Measurements from ENCODE around the gene CCDC54. TPM values are rescaled to one million over a fixed set of nuclear protein-coding genes. Genes with fewer than 3 reads are reported as not detected.

The CCDC54 gene
- total and polyA plus RNA-seq, 2 donors from 2014 or later, result not detected

DNA sequence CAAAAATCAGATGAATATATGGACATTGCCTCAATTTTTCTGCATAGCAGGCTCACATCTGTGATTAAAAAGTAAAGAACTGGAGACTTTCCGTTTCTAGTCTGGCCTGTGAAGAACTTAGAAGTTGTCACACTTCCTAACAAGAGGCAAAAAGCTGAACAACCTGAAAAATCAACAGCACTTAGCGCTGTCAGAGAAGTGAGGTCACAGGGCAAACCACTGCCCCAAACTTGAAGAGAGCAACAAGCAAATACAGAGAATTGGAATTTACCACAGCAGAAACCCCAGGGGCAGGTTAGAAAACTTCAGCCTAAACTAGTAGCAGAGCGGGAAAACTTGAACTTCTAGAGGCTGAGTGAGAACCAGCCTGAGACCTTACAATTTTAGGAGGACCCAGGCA lies 38.9 kb downstream of the CCDC54 start:
- TF ChIP-seq, protein P1, sequence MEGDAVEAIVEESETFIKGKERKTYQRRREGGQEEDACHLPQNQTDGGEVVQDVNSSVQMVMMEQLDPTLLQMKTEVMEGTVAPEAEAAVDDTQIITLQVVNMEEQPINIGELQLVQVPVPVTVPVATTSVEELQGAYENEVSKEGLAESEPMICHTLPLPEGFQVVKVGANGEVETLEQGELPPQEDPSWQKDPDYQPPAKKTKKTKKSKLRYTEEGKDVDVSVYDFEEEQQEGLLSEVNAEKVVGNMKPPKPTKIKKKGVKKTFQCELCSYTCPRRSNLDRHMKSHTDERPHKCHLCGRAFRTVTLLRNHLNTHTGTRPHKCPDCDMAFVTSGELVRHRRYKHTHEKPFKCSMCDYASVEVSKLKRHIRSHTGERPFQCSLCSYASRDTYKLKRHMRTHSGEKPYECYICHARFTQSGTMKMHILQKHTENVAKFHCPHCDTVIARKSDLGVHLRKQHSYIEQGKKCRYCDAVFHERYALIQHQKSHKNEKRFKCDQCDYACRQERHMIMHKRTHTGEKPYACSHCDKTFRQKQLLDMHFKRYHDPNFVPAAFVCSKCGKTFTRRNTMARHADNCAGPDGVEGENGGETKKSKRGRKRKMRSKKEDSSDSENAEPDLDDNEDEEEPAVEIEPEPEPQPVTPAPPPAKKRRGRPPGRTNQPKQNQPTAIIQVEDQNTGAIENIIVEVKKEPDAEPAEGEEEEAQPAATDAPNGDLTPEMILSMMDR (IDR thresholded peaks at IDR 0.05; ENCODE audit: borderline replicate concordance, extremely low read depth, insufficient read depth), result no peak
- intact Hi-C loops (cut with DNase I), result no loop called here
- FAIRE-seq (no peak), DNase-seq (no peak)
- H3K4me3 ChIP-seq (ENCODE audit: low read length in 3 of 3), result no peak overlapping the region
- H3K9me3 ChIP-seq (ENCODE audit: control insufficient read depth in 2 of 3, insufficient read depth in 1 of 3, low read length in 3 of 3), result no peaks in the 10 kb centered on the region
- H3K9ac ChIP-seq (ENCODE audit: low read length in 3 of 3), result no peak overlapping the region
- H3K27me3 ChIP-seq (ENCODE audit: control insufficient read depth, insufficient read depth, low read length), result no peaks in the 10 kb centered on the region
- H3K27ac ChIP-seq (ENCODE audit: low read depth in 2 of 2, low read length in 2 of 2), result no peak overlapping the region
- H3K4me1 ChIP-seq (ENCODE audit: control insufficient read depth in 2 of 3, insufficient read depth in 2 of 3, low read depth in 1 of 3, low read length in 3 of 3), result no peaks in the 10 kb centered on the region
- H3K36me3 ChIP-seq (ENCODE audit: control insufficient read depth in 2 of 3, insufficient read depth in 3 of 3, low read length in 3 of 3), result no peaks in the 10 kb centered on the region

- H3K9me3 ChIP-seq (ENCODE audit: control insufficient read depth in 2 of 3, insufficient read depth in 1 of 3, low read length in 3 of 3), result no peaks in the 10 kb centered on the region
- no peak overlapping the region for H3K27ac ChIP-seq (ENCODE audit: low read depth in 2 of 2, low read length in 2 of 2)
- no peaks in the 10 kb centered on the region for H3K27me3 ChIP-seq (ENCODE audit: control insufficient read depth, insufficient read depth, low read length)
- no peaks in the 10 kb centered on the region for H3K36me3 ChIP-seq (ENCODE audit: control insufficient read depth in 2 of 3, insufficient read depth in 3 of 3, low read length in 3 of 3)
- no peak overlapping the region for H3K4me3 ChIP-seq (ENCODE audit: low read length in 3 of 3)
- intact Hi-C loops (cut with DNase I), result no loop called here
- TF ChIP-seq, protein P1 (IDR thresholded peaks at IDR 0.05; ENCODE audit: borderline replicate concordance, extremely low read depth, insufficient read depth), result no peak
- FAIRE-seq (no peak), DNase-seq (no peak)
- no peaks in the 10 kb centered on the region for H3K4me1 ChIP-seq (ENCODE audit: control insufficient read depth in 2 of 3, insufficient read depth in 2 of 3, low read depth in 1 of 3, low read length in 3 of 3)
- H3K9ac ChIP-seq (ENCODE audit: low read length in 3 of 3), result no peak overlapping the region
These were observed 39.6 kb downstream of the CCDC54 start for GRCh38 chr3:107416886-107417285.

GRCh38 chr3:107421170-107421792 lies 44.0 kb downstream of the CCDC54 start:
- Histone ChIP-seq H3K4me1 (ENCODE audit: control insufficient read depth in 2 of 3, insufficient read depth in 2 of 3, low read depth in 1 of 3, low read length in 3 of 3) (no peaks in the 10 kb centered on the region), H3K9ac (ENCODE audit: low read length in 3 of 3) (peak overlapping the region in 1 of 3 donors; percentile 63), H3K27ac (ENCODE audit: low read depth in 2 of 2, low read length in 2 of 2) (no peak overlapping the region), H3K4me3 (ENCODE audit: low read length in 3 of 3) (peak overlapping the region in 2 of 3 donors; percentile 43 to 64), H3K27me3 (ENCODE audit: control insufficient read depth, insufficient read depth, low read length) (no peaks in the 10 kb centered on the region), H3K36me3 (ENCODE audit: control insufficient read depth in 2 of 3, insufficient read depth in 3 of 3, low read length in 3 of 3) (no peaks in the 10 kb centered on the region), H3K9me3 (ENCODE audit: control insufficient read depth in 2 of 3, insufficient read depth in 1 of 3, low read length in 3 of 3) (no peaks in the 10 kb centered on the region)
- FAIRE-seq, result peak; percentile 95
- DNase-seq, result peak in 2 of 5 donors; percentile 78 to 88
- TF ChIP-seq, protein P1 (IDR thresholded peaks at IDR 0.05; ENCODE audit: borderline replicate concordance, extremely low read depth, insufficient read depth), result peak; percentile 72
- intact Hi-C loops (cut with DNase I), result no loop called here

- H3K27ac ChIP-seq (ENCODE audit: low read depth in 2 of 2, low read length in 2 of 2), result no peak overlapping the region
- FAIRE-seq, result no peak
- intact Hi-C loops (cut with DNase I), result no loop called here
- no peaks in the 10 kb centered on the region for H3K27me3 ChIP-seq (ENCODE audit: control insufficient read depth, insufficient read depth, low read length)
- no peaks in the 10 kb centered on the region for H3K36me3 ChIP-seq (ENCODE audit: control insufficient read depth in 2 of 3, insufficient read depth in 3 of 3, low read length in 3 of 3)
- TF ChIP-seq, protein P1 (IDR thresholded peaks at IDR 0.05; ENCODE audit: borderline replicate concordance, extremely low read depth, insufficient read depth), result no peak
- H3K4me1 ChIP-seq (ENCODE audit: control insufficient read depth in 2 of 3, insufficient read depth in 2 of 3, low read depth in 1 of 3, low read length in 3 of 3), result no peaks in the 10 kb centered on the region
- no peak overlapping the region for H3K4me3 ChIP-seq (ENCODE audit: low read length in 3 of 3)
- no peaks in the 10 kb centered on the region for H3K9me3 ChIP-seq (ENCODE audit: control insufficient read depth in 2 of 3, insufficient read depth in 1 of 3, low read length in 3 of 3)
- DNase-seq, result no peak
- H3K9ac ChIP-seq (ENCODE audit: low read length in 3 of 3), result no peak overlapping the region
These were observed 44.6 kb downstream of the CCDC54 start for GRCh38 chr3:107421881-107422280.

Measured in kidney (tissue), 14 donors.